H1 (cell line): Measurements from ENCODE around the gene IQGAP3. TPM values are rescaled to one million over a fixed set of nuclear protein-coding genes. Genes with fewer than 3 reads are reported as not detected.

Experiments
- ATF3 ChIP-seq: IDR thresholded peaks from 2 replicates; pipeline ENCODE4 v1.6.1; 2011; ENCODE audit warnings: low read depth, mild to moderate bottlenecking, low read length; ENCODE audit not compliant: insufficient read depth
- polyA plus RNA-seq, 7 experiments: library from polyadenylated mRNA; depleted of rRNA in 3 of 7; stranded (reverse) in 5 of 7; unstranded in 2 of 7; fragments of >200 nt in 5 of 7; fragments of 200-250 nt in 2 of 7; gene quantifications; 1 replicate in 5 of 7; 2 replicates in 1 of 7; 4 replicates in 1 of 7; pipeline versions ENCODE4 v1.2.1 to v1.2.3, GENCODE V29; 2011 to 2013; ENCODE audit warnings: missing spikeins in 2 of 7, mixed read lengths in 2 of 7
- total RNA-seq: library from RNA; stranded (reverse); fragmentation: NEBNext Ultra II Directional; extraction: Animal tissue kit (Norgen Biotek cat#: 25700); gene quantifications from 2 replicates; pipeline ENCODE4 v1.2.1, GENCODE V29; 2021

Gene IQGAP3
- total and polyA plus RNA-seq, 2 of the 8 experiments (the other 6 are each of a cell fraction or from before 2014, with no cell fraction given): 14.6 to 22.3 TPM

DNA sequence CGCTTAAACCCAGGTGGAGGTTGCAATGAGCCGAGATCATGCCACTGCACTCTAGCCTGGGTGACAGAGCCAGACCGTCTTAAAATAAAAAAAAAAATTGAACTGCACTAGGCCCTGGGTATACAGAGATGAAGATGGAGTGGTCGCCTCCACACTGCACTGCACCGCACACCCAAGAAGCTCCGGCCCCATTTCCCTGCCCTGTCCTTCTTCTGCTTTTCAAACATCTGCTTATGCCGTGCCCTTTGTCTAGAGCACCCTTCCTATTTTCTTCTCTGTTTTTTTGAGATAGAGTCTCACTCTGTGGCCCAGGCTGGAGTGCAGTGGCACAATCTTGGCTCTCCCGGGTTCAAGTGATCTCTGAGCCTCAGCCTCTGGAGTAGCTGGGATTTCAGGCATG lies 17.4 kb downstream of the IQGAP3 start (continued):
- no peak for TF ChIP-seq ATF3
